ENCODE measurements around the gene RAI1.

The RAI1 gene

GRCh38 chr17:17736205-17737183 is 55.2 kb downstream of the RAI1 start:
- DNase-seq: no peak

- no peak for DNase-seq
These were observed 57.0 kb downstream of the RAI1 start for GRCh38 chr17:17737961-17738894.

- no peak for DNase-seq
These were observed 57.6 kb downstream of the RAI1 start for GRCh38 chr17:17738901-17739300.

- DNase-seq: no peak
These were observed 58.3 kb downstream of the RAI1 start for GRCh38 chr17:17739388-17740066.

- DNase-seq: no peak
These were observed 59.5 kb downstream of the RAI1 start for GRCh38 chr17:17740615-17741348.

- no peak for DNase-seq
These were observed 60.2 kb downstream of the RAI1 start for GRCh38 chr17:17741349-17742023.

GRCh38 chr17:17742133-17742621 is 60.9 kb downstream of the RAI1 start:
- DNase-seq: no peak

GRCh38 chr17:17742688-17743390 is 61.6 kb downstream of the RAI1 start:
- DNase-seq: no peak

- no peak for DNase-seq
These were observed 62.3 kb downstream of the RAI1 start for GRCh38 chr17:17743391-17744112.

- no peak for DNase-seq
These were observed 62.9 kb downstream of the RAI1 start for GRCh38 chr17:17744116-17744515.

GRCh38 chr17:17745476-17746455 is 64.5 kb downstream of the RAI1 start:
- DNase-seq: no peak

- DNase-seq: no peak
These were observed 66.9 kb downstream of the RAI1 start for GRCh38 chr17:17748179-17748578.

- DNase-seq: no peak
These were observed 67.3 kb downstream of the RAI1 start for GRCh38 chr17:17748604-17749003.

GRCh38 chr17:17749025-17749772 is 67.9 kb downstream of the RAI1 start:
- DNase-seq: peak; percentile 49

GRCh38 chr17:17749921-17750320 is 68.7 kb downstream of the RAI1 start:
- DNase-seq: no peak

- peak; percentile 63 for DNase-seq
These were observed 69.6 kb downstream of the RAI1 start for GRCh38 chr17:17750881-17751280.

GRCh38 chr17:17751489-17752088 is 70.3 kb downstream of the RAI1 start:
- no peak for DNase-seq

Measured in NCI-H510A (cell line).